A549 (cell line): Measurements from ENCODE around the gene TBL1X. TPM values are rescaled to one million over a fixed set of nuclear protein-coding genes. Genes with fewer than 3 reads are reported as not detected.

Experiments
- ATAC-seq, 2 experiments: fragments of 200-7000 bp in 1 of 2; fragments of >200 bp in 1 of 2; cut with Nextera tagmentation in 1 of 2; cut with Tn5 transposase in 1 of 2; 3 replicates each; pipeline versions ENCODE4 v1.8.0 to v1.9.1; 2018 to 2020; ENCODE audit warnings: mild to moderate bottlenecking in 1 of 2, moderate library complexity in 1 of 2
- CTCF ChIA-PET: fragments of 300-600 bp; sonication (Branson Sonifier 250); formaldehyde crosslinking; extraction: SDS; loops from one replicate; lab custom pipeline; 2021; ENCODE audit warnings: antibody characterized with exemption, inconsistent platforms; lab: Yijun Ruan, JAX
- POLR2A ChIA-PET: fragments of 350-600 bp; formaldehyde crosslinking; extraction: SDS; loops from one replicate; lab custom pipeline; 2021; ENCODE audit warnings: antibody characterized with exemption, inconsistent platforms; lab: Yijun Ruan, JAX
- DNase-seq, 2 experiments: peaks; one replicate each; pipeline versions ENCODE4 v3.0.0 to v3.0.0-alpha.2; 2011 to 2016; ENCODE audit warnings: low read depth in 1 of 2, low spot score in 1 of 2
- FAIRE-seq: peaks from 2 replicates; lab custom pipeline; 2011; peaks lifted over from hg19 to GRCh38; lab: Jason Lieb, UNC
- H3K27ac ChIP-seq, 2 experiments: fragments of >200 bp; sonication (Bioruptor Twin); formaldehyde crosslinking; 3 replicates each; pipeline ENCODE4 v1.5.1; 2016 to 2017
- H3K4me1 ChIP-seq: fragments of >200 bp; sonication (Bioruptor Twin); formaldehyde crosslinking; 3 replicates; pipeline ENCODE4 v1.6.1; 2016
- H3K4me2 ChIP-seq: fragments of >200 bp; sonication (Bioruptor Twin); formaldehyde crosslinking; 3 replicates; pipeline ENCODE4 v1.6.1; 2016
- H3K4me3 ChIP-seq: fragments of >200 bp; sonication (Bioruptor Twin); formaldehyde crosslinking; 3 replicates; pipeline ENCODE4 v1.5.1; 2016
- H3K9me3 ChIP-seq: fragments of >200 bp; sonication (Bioruptor Twin); formaldehyde crosslinking; 3 replicates; pipeline ENCODE4 v1.6.1; 2016
- ATOH8 ChIP-seq: fragments of 250-450 bp; sonication (Bioruptor Pico); IDR thresholded peaks from 2 replicates; pipeline ENCODE4 v1.5.0; 2020; ENCODE audit warnings: low read depth, mild to moderate bottlenecking, moderate library complexity
- BHLHE40 ChIP-seq: IDR thresholded peaks from 2 replicates; pipeline ENCODE4 v1.6.1; 2012; ENCODE audit warnings: low read depth, low read length, inconsistent platforms
- CEBPB ChIP-seq, 2 experiments: fragments of >200 bp in 1 of 2; sonication (Bioruptor Twin) in 1 of 2; formaldehyde crosslinking in 1 of 2; IDR thresholded peaks; 2 replicates each; pipeline ENCODE4 v1.6.1; 2012 to 2016
- E2F6 ChIP-seq: IDR thresholded peaks from 2 replicates; pipeline ENCODE4 v1.6.1; 2012; ENCODE audit warnings: low read depth, borderline replicate concordance
- FOXS1 ChIP-seq: fragments of 250-450 bp; sonication (Bioruptor Pico); IDR thresholded peaks from 2 replicates; pipeline ENCODE4 v1.5.0; 2020; ENCODE audit warnings: mild to moderate bottlenecking, moderate library complexity
- HOXB13 ChIP-seq: fragments of 250-450 bp; sonication (Bioruptor Pico); IDR thresholded peaks from 2 replicates; pipeline ENCODE4 v1.5.0; 2020; ENCODE audit warnings: low read depth, mild to moderate bottlenecking, moderate library complexity
- JUNB ChIP-seq: fragments of >200 bp; sonication (Bioruptor Twin); formaldehyde crosslinking; IDR thresholded peaks from 2 replicates; pipeline ENCODE4 v1.6.1; 2016
- MAFK ChIP-seq: fragments of 450-650 bp; IDR thresholded peaks from 2 replicates; pipeline ENCODE4 v1.6.1; 2014; ENCODE audit not compliant: partially characterized antibody
- MAX ChIP-seq: IDR thresholded peaks from 2 replicates; pipeline ENCODE4 v1.6.1; 2012
- NFE2L2 ChIP-seq: fragments of 150-350 bp; conservative IDR thresholded peaks from 2 replicates; pipeline ENCODE4 v1.6.1; 2014; ENCODE audit warnings: low read length
- NPAS2 ChIP-seq: fragments of 250-450 bp; sonication (Bioruptor Pico); IDR thresholded peaks from 2 replicates; pipeline ENCODE4 v1.8.0; 2022; ENCODE audit warnings: mild to moderate bottlenecking, moderate library complexity, borderline replicate concordance
- PHF8 ChIP-seq: fragments of 200-600 bp; sonication (generic); IDR thresholded peaks from 2 replicates; pipeline ENCODE4 v1.6.1; 2016; ENCODE audit warnings: low read depth, mild to moderate bottlenecking, antibody characterized with exemption, moderate library complexity, borderline replicate concordance
- POLR2A ChIP-seq: IDR thresholded peaks from 2 replicates; pipeline ENCODE4 v1.6.1; 2012; ENCODE audit warnings: mild to moderate bottlenecking, low read length
- RAD21 ChIP-seq, 2 experiments: fragments of >200 bp in 1 of 2; sonication (Bioruptor Twin) in 1 of 2; formaldehyde crosslinking in 1 of 2; IDR thresholded peaks in 1 of 2; conservative IDR thresholded peaks in 1 of 2; 2 replicates in 1 of 2; 3 replicates in 1 of 2; pipeline ENCODE4 v1.6.1; 2012 to 2018; ENCODE audit warnings: inconsistent platforms in 1 of 2
- RNF2 ChIP-seq: fragments of 200-600 bp; sonication (generic); IDR thresholded peaks from 2 replicates; pipeline ENCODE4 v1.6.1; 2016; ENCODE audit warnings: low read depth, mild to moderate bottlenecking, antibody characterized with exemption, moderate library complexity, borderline replicate concordance
- TP53 ChIP-seq: fragments of 250-450 bp; sonication (Bioruptor Pico); IDR thresholded peaks from 2 replicates; pipeline ENCODE4 v1.5.0; 2021; ENCODE audit warnings: mild to moderate bottlenecking, moderate library complexity
- ZFP36 ChIP-seq: fragments of 450-650 bp; IDR thresholded peaks from 2 replicates; pipeline ENCODE4 v1.6.1; 2014; ENCODE audit warnings: borderline replicate concordance; ENCODE audit not compliant: partially characterized antibody
- WGBS: methylation state at CpG from one replicate; pipeline ENCODE4 v1.1.6; 2017; ENCODE audit errors: missing lambda C conversion rate; 5-methylcytosine and 5-hydroxymethylcytosine counted together
- polyA plus RNA-seq, 4 experiments: library from polyadenylated mRNA; depleted of rRNA in 3 of 4; stranded (reverse); fragments of >200 nt; fragmentation: RNase III in 1 of 4; extraction: RNeasy Plus Mini Kit Qiagen cat#74134 plus additional on column Dnase treatment in 1 of 4; gene quantifications; 2 replicates in 3 of 4; 3 replicates in 1 of 4; pipeline ENCODE4 v1.2.3, GENCODE V29; 2011 to 2017

The TBL1X gene
- polyA plus RNA-seq, 2 of the 4 experiments (the other 2 are of a cell fraction), result 14.6 to 18.0 TPM

- Histone ChIP-seq H3K4me2 (no peak overlapping the region), H3K27ac (no peak overlapping the region), H3K9me3 (no peaks in the 10 kb centered on the region), H3K4me3 (no peak overlapping the region), H3K4me1 (no peaks in the 10 kb centered on the region)
- ChIA-PET CTCF (interaction anchor here (0.5 kb wide), 1 partner anchor 320 kb away, joined by 3 read pairs; no protein-coding TSS in a partner anchor), POLR2A (no interaction called here)
- no peak for FAIRE-seq
- 92% methylated on average over 9 of the region's 9 CpGs for WGBS
- no peak for DNase-seq
- ATAC-seq, result no peak
- no peak for TF ChIP-seq HOXB13
- TF ChIP-seq ATOH8 (CRISPR knock-in tag), result no peak
- TF ChIP-seq CEBPB (IDR thresholded peaks at IDR 0.05), result no peak
- TF ChIP-seq FOXS1, result no peak
Observed at GRCh38 chrX:9683350-9683749, 218.5 kb downstream of the TBL1X start.

- Histone ChIP-seq H3K4me1 (no peaks in the 10 kb centered on the region), H3K9me3 (no peaks in the 10 kb centered on the region), H3K4me3 (no peak overlapping the region), H3K27ac (no peak overlapping the region), H3K4me2 (no peak overlapping the region)
- ATAC-seq (no peak), FAIRE-seq (no peak), DNase-seq (no peak)
- ChIA-PET POLR2A (no interaction called here), CTCF (no interaction called here)
- 100% methylated on average over 16 of the region's 27 CpGs for WGBS
- TF ChIP-seq ZFP36, result no peak
Observed at GRCh38 chrX:9687899-9688298, 223.0 kb downstream of the TBL1X start.

- POLR2A ChIA-PET, result no interaction called here
- no peaks in the 10 kb centered on the region for H3K4me1 ChIP-seq
- no peaks in the 10 kb centered on the region for H3K9me3 ChIP-seq
- no peak for ATAC-seq
- CTCF ChIA-PET, result no interaction called here
- FAIRE-seq, result no peak
- DNase-seq, result no peak
- 98% methylated on average over 17 of the region's 24 CpGs for WGBS
- no peak overlapping the region for H3K4me2 ChIP-seq
- no peak overlapping the region for H3K27ac ChIP-seq
- TF ChIP-seq JUNB (no peak), POLR2A (no peak), FOXS1 (no peak), NPAS2 (CRISPR knock-in tag) (no peak), RAD21 (conservative IDR thresholded peaks at IDR 0.05 in 1 of 2, IDR thresholded peaks at IDR 0.05 in 1 of 2) (no peak), PHF8 (no peak)
- TF ChIP-seq, all 56 proteins: peak for 0
- no peak overlapping the region for H3K4me3 ChIP-seq
Observed at GRCh38 chrX:9688833-9689232, 224.0 kb downstream of the TBL1X start.

GRCh38 chrX:9690046-9690445 lies 225.2 kb downstream of the TBL1X start:
- no peak overlapping the region for H3K4me2 ChIP-seq
- H3K27ac ChIP-seq, result no peak overlapping the region
- H3K4me1 ChIP-seq, result no peaks in the 10 kb centered on the region
- WGBS, result 91% methylated on average over 4 of the region's 5 CpGs
- CTCF ChIA-PET, result no interaction called here
- no peak for FAIRE-seq
- TF ChIP-seq RNF2 (no peak), PHF8 (no peak), MAFK (no peak), TP53 (CRISPR knock-in tag) (no peak), RAD21 (conservative IDR thresholded peaks at IDR 0.05 in 1 of 2, IDR thresholded peaks at IDR 0.05 in 1 of 2) (no peak), MAX (no peak)
- TF ChIP-seq, all 56 proteins: peak for 0
- DNase-seq, result no peak
- Histone ChIP-seq H3K4me3 (no peak overlapping the region), H3K9me3 (no peaks in the 10 kb centered on the region)
- POLR2A ChIA-PET, result no interaction called here
- no peak for ATAC-seq

- no peak for ATAC-seq
- no peaks in the 10 kb centered on the region for H3K9me3 ChIP-seq
- H3K27ac ChIP-seq, result no peak overlapping the region
- POLR2A ChIA-PET, result no interaction called here
- no peak for TF ChIP-seq BHLHE40
- TF ChIP-seq MAX, result no peak
- no peak for TF ChIP-seq E2F6
- TF ChIP-seq NFE2L2, result no peak
- TF ChIP-seq HOXB13, result no peak
- no peak for TF ChIP-seq MAFK
- TF ChIP-seq PHF8, result no peak
- CTCF ChIA-PET, result interaction anchor here (1.4 to 2.7 kb wide), 2 partner anchors 14 to 53 kb away, joined by 3 to 10 read pairs; no protein-coding TSS in a partner anchor
- no peak overlapping the region for H3K4me2 ChIP-seq
- no peaks in the 10 kb centered on the region for H3K4me1 ChIP-seq
- no peak for DNase-seq
- 94% methylated on average over 12 of the region's 12 CpGs for WGBS
- H3K4me3 ChIP-seq, result no peak overlapping the region
- no peak for FAIRE-seq
Observed at GRCh38 chrX:9693307-9694001, 228.6 kb downstream of the TBL1X start.
